Stomach (tissue), 4 donors: ENCODE measurements around the gene PPP1R12B.

Source experiments
- EP300 ChIP-seq: sonication (generic); formaldehyde crosslinking; IDR thresholded peaks from one replicate; pipeline ENCODE4 v1.6.1; 2017; ENCODE audit warnings: antibody characterized with exemption
- POLR2A ChIP-seq, 4 donors: fragments of 450-650 bp; IDR thresholded peaks; one replicate each; pipeline ENCODE4 v1.6.1; 2016; ENCODE audit warnings: antibody characterized with exemption in 4 of 4, control low read depth in 2 of 4, mild to moderate bottlenecking in 1 of 4, moderate library complexity in 1 of 4
- POLR2AphosphoS5 ChIP-seq, 3 donors: sonication (generic); formaldehyde crosslinking; IDR thresholded peaks; one replicate each; pipeline ENCODE4 v1.6.1; 2016; ENCODE audit warnings: antibody characterized with exemption in 3 of 3
- TF ChIP-seq, protein P1 (sequence below), 7 experiments: fragments of 450-650 bp in 4 of 7; fragments of 200-600 bp in 3 of 7; sonication (generic) in 3 of 7; IDR thresholded peaks; one replicate each; pipeline ENCODE4 v1.5.1; 2016 to 2019; ENCODE audit warnings: antibody characterized with exemption in 7 of 7, control low read depth in 2 of 7, mild to moderate bottlenecking in 1 of 7

GRCh38 chr1:202579806-202580205, 231.3 kb downstream of the PPP1R12B start:
- TF ChIP-seq, protein P1, sequence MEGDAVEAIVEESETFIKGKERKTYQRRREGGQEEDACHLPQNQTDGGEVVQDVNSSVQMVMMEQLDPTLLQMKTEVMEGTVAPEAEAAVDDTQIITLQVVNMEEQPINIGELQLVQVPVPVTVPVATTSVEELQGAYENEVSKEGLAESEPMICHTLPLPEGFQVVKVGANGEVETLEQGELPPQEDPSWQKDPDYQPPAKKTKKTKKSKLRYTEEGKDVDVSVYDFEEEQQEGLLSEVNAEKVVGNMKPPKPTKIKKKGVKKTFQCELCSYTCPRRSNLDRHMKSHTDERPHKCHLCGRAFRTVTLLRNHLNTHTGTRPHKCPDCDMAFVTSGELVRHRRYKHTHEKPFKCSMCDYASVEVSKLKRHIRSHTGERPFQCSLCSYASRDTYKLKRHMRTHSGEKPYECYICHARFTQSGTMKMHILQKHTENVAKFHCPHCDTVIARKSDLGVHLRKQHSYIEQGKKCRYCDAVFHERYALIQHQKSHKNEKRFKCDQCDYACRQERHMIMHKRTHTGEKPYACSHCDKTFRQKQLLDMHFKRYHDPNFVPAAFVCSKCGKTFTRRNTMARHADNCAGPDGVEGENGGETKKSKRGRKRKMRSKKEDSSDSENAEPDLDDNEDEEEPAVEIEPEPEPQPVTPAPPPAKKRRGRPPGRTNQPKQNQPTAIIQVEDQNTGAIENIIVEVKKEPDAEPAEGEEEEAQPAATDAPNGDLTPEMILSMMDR (IDR thresholded peaks at IDR 0.05), result no peak
- TF ChIP-seq POLR2A (IDR thresholded peaks at IDR 0.05) (no peak), EP300 (no peak), POLR2AphosphoS5 (IDR thresholded peaks at IDR 0.05) (peak in 1 of 3 donors; percentile 15)
